HG03469 (cell line): ENCODE results near the gene MAPK8IP3.
"Not testable (repeated sequence)": the region's sequence is repeated elsewhere in the genome, so short reads cannot be mapped to it uniquely, and the experiment has no call there.

Experiments used
- ATAC-seq: cut with Tn5 transposase; IDR thresholded peaks from one replicate; pipeline ENCODE4 v1.9.1; 2021; ENCODE audit warnings: mild to moderate bottlenecking, moderate library complexity, moderate number of reproducible peaks; ENCODE audit not compliant: unreplicated experiment

MAPK8IP3 gene

GRCh38 chr16:1708083-1708767 lies 2.2 kb downstream of the MAPK8IP3 start:
- ATAC-seq = no peak

GRCh38 chr16:1708768-1709180 lies 2.8 kb downstream of the MAPK8IP3 start:
- ATAC-seq = no peak

- ATAC-seq = no peak
These were observed 3.4 kb downstream of the MAPK8IP3 start for GRCh38 chr16:1709356-1709755.

GRCh38 chr16:1710811-1711507 lies 5.0 kb downstream of the MAPK8IP3 start:
- ATAC-seq = no peak

GRCh38 chr16:1712791-1713261 lies 6.8 kb downstream of the MAPK8IP3 start:
- no peak for ATAC-seq

GRCh38 chr16:1713331-1713730 lies 7.3 kb downstream of the MAPK8IP3 start:
- ATAC-seq = no peak

- no peak for ATAC-seq
These were observed 7.9 kb downstream of the MAPK8IP3 start for GRCh38 chr16:1713933-1714332.

GRCh38 chr16:1715220-1715619 lies 9.2 kb downstream of the MAPK8IP3 start:
- ATAC-seq = no peak

- not testable (repeated sequence) for ATAC-seq
These were observed 12.2 kb downstream of the MAPK8IP3 start for GRCh38 chr16:1718236-1718635.

GRCh38 chr16:1719559-1720229 lies 13.7 kb downstream of the MAPK8IP3 start:
- not testable (repeated sequence) for ATAC-seq

GRCh38 chr16:1721372-1721771 lies 15.4 kb downstream of the MAPK8IP3 start:
- ATAC-seq = no peak

GRCh38 chr16:1723450-1724147 lies 17.6 kb downstream of the MAPK8IP3 start:
- no peak for ATAC-seq

GRCh38 chr16:1724491-1724890 lies 18.5 kb downstream of the MAPK8IP3 start:
- ATAC-seq = no peak

- ATAC-seq = no peak
These were observed 20.9 kb downstream of the MAPK8IP3 start for GRCh38 chr16:1726661-1727502.

GRCh38 chr16:1727651-1728624 lies 21.9 kb downstream of the MAPK8IP3 start:
- no peak for ATAC-seq

GRCh38 chr16:1729026-1729425 lies 23.0 kb downstream of the MAPK8IP3 start:
- ATAC-seq = no peak

- no peak for ATAC-seq
These were observed 23.4 kb downstream of the MAPK8IP3 start for GRCh38 chr16:1729445-1729844.

- no peak for ATAC-seq
These were observed 25.1 kb downstream of the MAPK8IP3 start for GRCh38 chr16:1731073-1731472.

- ATAC-seq = no peak
These were observed 25.6 kb downstream of the MAPK8IP3 start for GRCh38 chr16:1731603-1732002.
